NT2/D1 (cell line): ENCODE data around the gene ZGRF1.

Source experiments
- SUZ12 ChIP-seq: IDR thresholded peaks from 2 replicates; pipeline ENCODE4 v1.6.1; 2011; ENCODE audit not compliant: insufficient read length, insufficient read depth; ENCODE audit errors: extremely low read depth
- YY1 ChIP-seq: IDR thresholded peaks from 2 replicates; pipeline ENCODE4 v1.6.1; 2011; ENCODE audit not compliant: insufficient read length, insufficient read depth
- ZNF274 ChIP-seq: IDR thresholded peaks from 2 replicates; pipeline ENCODE4 v1.6.1; 2011; ENCODE audit warnings: mild to moderate bottlenecking, low read depth, low read length

- TF ChIP-seq SUZ12 (no peak), ZNF274 (no peak), YY1 (no peak)
Measured at GRCh38 chr4:112567536-112567935, 69.2 kb downstream of the ZGRF1 start.
